H9 (cell line): ENCODE measurements around the gene TIPARP. TPM values are rescaled to one million over a fixed set of nuclear protein-coding genes. Genes with fewer than 3 reads are reported as not detected.

ENCODE experiments used
- DNase-seq: peaks from one replicate; pipeline ENCODE4 v3.0.0-alpha.2; 2017
- H2AFZ ChIP-seq: one replicate; pipeline ENCODE4 v1.6.1; 2013; ENCODE audit warnings: mild to moderate bottlenecking, low read length, control low read depth, moderate library complexity
- H2AK5ac ChIP-seq: 2 replicates; pipeline ENCODE4 v1.6.1; 2013; ENCODE audit warnings: low read length, control low read depth, mixed read lengths; ENCODE audit not compliant: insufficient read length
- H2BK120ac ChIP-seq: one replicate; pipeline ENCODE4 v1.6.1; 2013; ENCODE audit warnings: low read depth, mild to moderate bottlenecking, low read length, control low read depth, inconsistent platforms; ENCODE audit not compliant: poor library complexity, severe bottlenecking
- H2BK12ac ChIP-seq: 2 replicates; pipeline ENCODE4 v1.6.1; 2013; ENCODE audit warnings: low read length, control low read depth, mixed read lengths, low read depth; ENCODE audit not compliant: insufficient read length
- H2BK15ac ChIP-seq: 2 replicates; pipeline ENCODE4 v1.6.1; 2013; ENCODE audit warnings: low read depth, low read length, control low read depth
- H2BK20ac ChIP-seq: one replicate; pipeline ENCODE4 v1.6.1; 2013; ENCODE audit warnings: low read depth, mild to moderate bottlenecking, low read length, control low read depth, inconsistent platforms; ENCODE audit not compliant: poor library complexity, severe bottlenecking
- H2BK5ac ChIP-seq: 2 replicates; pipeline ENCODE4 v1.6.1; 2013; ENCODE audit warnings: low read length, control low read depth, mixed read lengths; ENCODE audit not compliant: insufficient read length
- H3K14ac ChIP-seq: 2 replicates; pipeline ENCODE4 v1.6.1; 2013; ENCODE audit warnings: low read length, control low read depth; ENCODE audit not compliant: insufficient read depth
- H3K18ac ChIP-seq: 2 replicates; pipeline ENCODE4 v1.6.1; 2013; ENCODE audit warnings: low read depth, mild to moderate bottlenecking, mixed read lengths, low read length, control low read depth; ENCODE audit not compliant: insufficient read length
- H3K23ac ChIP-seq: 2 replicates; pipeline ENCODE4 v1.6.1; 2013; ENCODE audit warnings: low read length, control low read depth, mixed read lengths, low read depth; ENCODE audit not compliant: insufficient read length
- H3K23me2 ChIP-seq: 2 replicates; pipeline ENCODE4 v1.6.1; 2013; ENCODE audit warnings: low read depth, mild to moderate bottlenecking, mixed read lengths, low read length, control low read depth; ENCODE audit not compliant: insufficient read length, poor library complexity, severe bottlenecking
- H3K27ac ChIP-seq: 2 replicates; pipeline ENCODE4 v1.5.1; 2013; ENCODE audit warnings: low read length, control low read depth, mixed read lengths, low read depth; ENCODE audit not compliant: insufficient read length
- H3K27me3 ChIP-seq: 2 replicates; pipeline ENCODE4 v1.6.1; 2013; ENCODE audit warnings: low read length, control low read depth, inconsistent platforms; ENCODE audit not compliant: insufficient read depth
- H3K4ac ChIP-seq: 2 replicates; pipeline ENCODE4 v1.6.1; 2013; ENCODE audit warnings: low read depth, mild to moderate bottlenecking, control low read depth, inconsistent platforms, low read length, moderate library complexity
- H3K4me1 ChIP-seq: 2 replicates; pipeline ENCODE4 v1.6.1; 2013; ENCODE audit warnings: low read length, control low read depth, inconsistent platforms; ENCODE audit not compliant: insufficient read depth
- H3K4me2 ChIP-seq: 2 replicates; pipeline ENCODE4 v1.6.1; 2013; ENCODE audit warnings: low read length, control low read depth, mixed read lengths; ENCODE audit not compliant: insufficient read length, insufficient read depth
- H3K56ac ChIP-seq: 2 replicates; pipeline ENCODE4 v1.6.1; 2013; ENCODE audit warnings: low read depth, mild to moderate bottlenecking, mixed read lengths, low read length, control low read depth; ENCODE audit not compliant: insufficient read length
- H3K79me1 ChIP-seq: 2 replicates; pipeline ENCODE4 v1.6.1; 2013; ENCODE audit warnings: low read depth, mild to moderate bottlenecking, moderate library complexity, low read length, control low read depth, inconsistent platforms; ENCODE audit not compliant: insufficient read depth, poor library complexity, severe bottlenecking
- H3K79me2 ChIP-seq: 2 replicates; pipeline ENCODE4 v1.6.1; 2013; ENCODE audit warnings: low read length, control low read depth, inconsistent platforms; ENCODE audit not compliant: insufficient read depth
- H3K9ac ChIP-seq: 2 replicates; pipeline ENCODE4 v1.6.1; 2013; ENCODE audit warnings: low read length, control low read depth, mixed read lengths; ENCODE audit not compliant: insufficient read length; ENCODE audit errors: extremely low read depth
- H3K9me3 ChIP-seq: one replicate; pipeline ENCODE4 v1.6.1; 2013; ENCODE audit warnings: low read depth, low read length, inconsistent platforms; ENCODE audit not compliant: control insufficient read depth
- H3T11ph ChIP-seq: one replicate; pipeline ENCODE4 v1.6.1; 2013; ENCODE audit warnings: mild to moderate bottlenecking, low read length, control low read depth, inconsistent platforms
- H4K20me1 ChIP-seq: one replicate; pipeline ENCODE4 v1.6.1; 2013; ENCODE audit not compliant: control insufficient read depth, insufficient read length, insufficient read depth
- H4K5ac ChIP-seq: 2 replicates; pipeline ENCODE4 v1.6.1; 2013; ENCODE audit warnings: low read depth, mild to moderate bottlenecking, mixed read lengths, low read length, control low read depth; ENCODE audit not compliant: insufficient read length
- H4K8ac ChIP-seq: replicated peaks from 2 replicates; pipeline ENCODE4 v1.6.1; 2013; ENCODE audit warnings: low read length, control low read depth, mixed read lengths, low read depth; ENCODE audit not compliant: insufficient read length
- H4K91ac ChIP-seq: 2 replicates; pipeline ENCODE4 v1.6.1; 2013; ENCODE audit warnings: low read depth, mild to moderate bottlenecking, moderate library complexity, mixed read lengths, low read length, control low read depth; ENCODE audit not compliant: insufficient read length
- H3K27ac Mint-ChIP-seq, 3 experiments: 2 replicates in 2 of 3; 3 replicates in 1 of 3; pipeline ENCODE4 v1.8.0; 2020 to 2021; ENCODE audit warnings: mixed read lengths in 3 of 3, mild to moderate bottlenecking in 1 of 3, moderate library complexity in 1 of 3
- H3K27me3 Mint-ChIP-seq: 2 replicates; pipeline ENCODE4 v1.8.0; 2021; ENCODE audit warnings: low read depth, mild to moderate bottlenecking, moderate library complexity, mixed read lengths
- H3K36me3 Mint-ChIP-seq, 3 experiments: 2 replicates in 2 of 3; 3 replicates in 1 of 3; pipeline ENCODE4 v1.8.0; 2020 to 2021; ENCODE audit warnings: low read depth in 3 of 3, mixed read lengths in 3 of 3; ENCODE audit not compliant: insufficient read depth in 1 of 3
- H3K4me1 Mint-ChIP-seq, 2 experiments: 2 replicates each; pipeline ENCODE4 v1.8.0; 2020; ENCODE audit warnings: mixed read lengths in 2 of 2
- H3K4me3 Mint-ChIP-seq, 2 experiments: 2 replicates in 1 of 2; 3 replicates in 1 of 2; pipeline ENCODE4 v1.8.0; 2020 to 2021; ENCODE audit warnings: mild to moderate bottlenecking in 2 of 2, mixed read lengths in 2 of 2, moderate library complexity in 1 of 2
- H3K9me3 Mint-ChIP-seq, 2 experiments: 2 replicates in 1 of 2; 3 replicates in 1 of 2; pipeline ENCODE4 v1.8.0; 2020; ENCODE audit warnings: mild to moderate bottlenecking in 2 of 2, mixed read lengths in 2 of 2, moderate library complexity in 1 of 2
- total RNA-seq: library from RNA; stranded (reverse); gene quantifications from 2 replicates; pipeline ENCODE4 v1.2.1, GENCODE V29; 2021
- TF ChIP-seq, protein P1 (sequence below): fragments of 200-600 bp; sonication (generic); conservative IDR thresholded peaks from 3 replicates; pipeline ENCODE4 v1.8.0; 2021; ENCODE audit warnings: antibody characterized with exemption, mild to moderate bottlenecking

TIPARP gene
- total RNA-seq, 1 experiment from 2014 or later, result 5.9 TPM

DNA sequence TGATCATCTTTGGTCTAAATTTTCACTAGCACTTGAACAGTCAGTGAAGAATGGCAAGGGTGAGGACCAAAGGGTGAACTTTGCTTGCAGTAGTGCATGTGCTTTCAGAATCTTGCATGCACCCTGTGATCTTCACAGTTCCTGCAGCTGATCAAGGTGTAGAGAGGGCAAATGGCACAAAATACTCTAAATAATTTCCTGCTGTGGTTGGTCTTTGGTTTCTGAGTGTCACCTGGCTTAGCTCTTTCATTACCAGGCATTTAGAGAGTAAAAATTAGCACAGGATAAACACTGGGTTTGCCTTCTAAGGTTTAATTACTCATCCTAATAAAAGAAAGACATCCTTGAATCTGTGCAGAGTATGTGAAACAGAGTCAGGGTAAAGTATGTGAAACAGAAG, 11.4 kb downstream of the TIPARP start:
- no peaks in the 10 kb centered on the region for H3K9me3 Mint-ChIP-seq
- Histone ChIP-seq H3K4ac (no peak overlapping the region), H2BK5ac (no peak overlapping the region), H2BK15ac (no peak overlapping the region), H2AFZ (no peak overlapping the region), H2BK20ac (no peak overlapping the region), H4K91ac (no peak overlapping the region), H3K9ac (no peak overlapping the region), H3K79me2 (no peaks in the 10 kb centered on the region; the same call in 1 of the 2 replicates), H4K20me1 (no peaks in the 10 kb centered on the region), H2BK120ac (no peak overlapping the region), H2AK5ac (no peak overlapping the region), H4K8ac (no peak overlapping the region), H3K14ac (no peak overlapping the region), H3T11ph (no peak overlapping the region), H2BK12ac (no peak overlapping the region), H3K23me2 (no peaks in the 10 kb centered on the region), H3K79me1 (no peaks in the 10 kb centered on the region), H3K4me2 (no peak overlapping the region), H4K5ac (no peak overlapping the region), H3K27me3 (no peaks in the 10 kb centered on the region), H3K56ac (no peak overlapping the region), H3K23ac (no peak overlapping the region), H3K9me3 (no peaks in the 10 kb centered on the region), H3K18ac (no peak overlapping the region), H3K27ac (no peak overlapping the region), H3K4me1 (no peaks in the 10 kb centered on the region)
- H3K36me3 Mint-ChIP-seq, result peaks cover 0 to 11% (median 3%) of the 10 kb centered on the region in 3 experiments; a peak in 3 of 7 replicates
- DNase-seq, result no peak
- no peak overlapping the region for H3K27ac Mint-ChIP-seq
- H3K4me1 Mint-ChIP-seq, result peaks cover 9 to 35% of the 10 kb centered on the region in 2 experiments
- no peak overlapping the region for H3K4me3 Mint-ChIP-seq
- TF ChIP-seq, protein P1, sequence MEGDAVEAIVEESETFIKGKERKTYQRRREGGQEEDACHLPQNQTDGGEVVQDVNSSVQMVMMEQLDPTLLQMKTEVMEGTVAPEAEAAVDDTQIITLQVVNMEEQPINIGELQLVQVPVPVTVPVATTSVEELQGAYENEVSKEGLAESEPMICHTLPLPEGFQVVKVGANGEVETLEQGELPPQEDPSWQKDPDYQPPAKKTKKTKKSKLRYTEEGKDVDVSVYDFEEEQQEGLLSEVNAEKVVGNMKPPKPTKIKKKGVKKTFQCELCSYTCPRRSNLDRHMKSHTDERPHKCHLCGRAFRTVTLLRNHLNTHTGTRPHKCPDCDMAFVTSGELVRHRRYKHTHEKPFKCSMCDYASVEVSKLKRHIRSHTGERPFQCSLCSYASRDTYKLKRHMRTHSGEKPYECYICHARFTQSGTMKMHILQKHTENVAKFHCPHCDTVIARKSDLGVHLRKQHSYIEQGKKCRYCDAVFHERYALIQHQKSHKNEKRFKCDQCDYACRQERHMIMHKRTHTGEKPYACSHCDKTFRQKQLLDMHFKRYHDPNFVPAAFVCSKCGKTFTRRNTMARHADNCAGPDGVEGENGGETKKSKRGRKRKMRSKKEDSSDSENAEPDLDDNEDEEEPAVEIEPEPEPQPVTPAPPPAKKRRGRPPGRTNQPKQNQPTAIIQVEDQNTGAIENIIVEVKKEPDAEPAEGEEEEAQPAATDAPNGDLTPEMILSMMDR, result no peak
- no peaks in the 10 kb centered on the region for H3K27me3 Mint-ChIP-seq
